Measurements from ENCODE around the gene POFUT2.

The POFUT2 gene, protein sequence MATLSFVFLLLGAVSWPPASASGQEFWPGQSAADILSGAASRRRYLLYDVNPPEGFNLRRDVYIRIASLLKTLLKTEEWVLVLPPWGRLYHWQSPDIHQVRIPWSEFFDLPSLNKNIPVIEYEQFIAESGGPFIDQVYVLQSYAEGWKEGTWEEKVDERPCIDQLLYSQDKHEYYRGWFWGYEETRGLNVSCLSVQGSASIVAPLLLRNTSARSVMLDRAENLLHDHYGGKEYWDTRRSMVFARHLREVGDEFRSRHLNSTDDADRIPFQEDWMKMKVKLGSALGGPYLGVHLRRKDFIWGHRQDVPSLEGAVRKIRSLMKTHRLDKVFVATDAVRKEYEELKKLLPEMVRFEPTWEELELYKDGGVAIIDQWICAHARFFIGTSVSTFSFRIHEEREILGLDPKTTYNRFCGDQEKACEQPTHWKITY

DNA sequence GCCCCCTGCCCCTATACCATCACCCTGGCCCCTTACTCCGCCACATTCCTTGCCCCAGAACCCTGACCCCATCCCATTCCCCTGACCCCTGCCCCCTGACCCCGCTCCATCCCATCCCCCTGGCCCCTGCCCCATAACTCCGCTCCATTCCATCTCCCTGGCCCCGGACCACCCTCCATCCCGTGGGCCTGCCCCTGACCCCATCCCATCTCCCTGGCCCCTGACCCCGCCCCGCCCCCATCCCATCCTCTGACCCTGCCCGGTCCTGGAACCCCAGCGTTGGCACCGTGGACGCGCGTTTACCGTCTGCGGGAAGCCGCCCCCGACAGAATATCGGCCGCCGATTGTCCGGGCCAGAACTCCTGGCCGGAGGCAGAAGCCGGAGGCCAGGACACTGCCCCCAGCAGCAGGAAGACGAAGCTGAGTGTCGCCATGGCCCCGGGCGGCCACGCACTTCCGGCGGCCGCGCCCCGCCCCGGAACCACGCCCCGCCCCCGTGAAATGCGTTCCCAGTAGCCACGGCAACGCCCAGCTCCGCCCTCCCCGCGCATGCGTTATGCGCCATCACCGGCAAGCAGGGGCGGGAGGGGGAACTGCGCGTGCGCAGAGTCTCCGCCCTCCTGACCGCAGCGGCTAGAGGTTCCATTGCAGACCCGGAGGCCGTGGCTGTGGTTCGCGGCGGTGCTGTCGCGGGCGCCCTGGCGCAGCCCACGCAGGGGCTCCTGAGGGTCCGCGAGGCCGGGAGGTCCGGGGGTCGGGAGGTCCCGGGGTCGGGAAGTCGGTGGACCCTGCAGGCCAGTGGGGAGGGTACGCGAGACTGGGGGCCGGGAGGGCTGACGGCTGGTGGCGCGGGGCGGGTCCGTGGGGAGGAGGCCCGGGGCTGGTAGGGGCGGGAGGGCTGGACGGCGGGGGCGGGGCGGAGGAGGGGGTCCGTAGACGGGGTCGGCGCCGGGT lies at the start of gene POFUT2:
POFUT2 (minus strand) TSS at position 458 of the 954 bp plus-strand sequence; CDS start at position 434, 24 bp downstream.
- peak; percentile 95 for DNase-seq (ENCODE audit: low spot score)

DNA sequence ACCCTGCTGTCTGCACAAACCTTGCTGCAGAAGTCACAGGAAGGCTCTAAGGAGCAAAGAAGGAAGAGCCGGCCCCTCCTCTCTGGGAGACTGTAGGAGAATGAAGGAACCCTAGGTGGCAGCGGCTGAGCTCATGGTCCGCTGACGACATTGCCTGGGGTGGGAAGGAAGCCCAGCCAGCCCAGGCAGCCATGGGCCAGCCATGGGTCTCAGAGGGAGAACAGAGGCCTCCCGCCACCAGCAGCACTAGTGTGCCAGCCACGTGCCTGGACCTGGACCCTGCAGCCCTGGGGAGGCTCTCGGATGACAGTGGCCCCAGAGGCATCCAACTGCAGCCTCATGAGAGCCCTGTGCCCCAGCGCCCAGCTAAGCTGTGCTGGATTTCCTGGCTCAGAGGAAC lies 49.2 kb upstream of the POFUT2 start:
- DNase-seq (ENCODE audit: low spot score): peak; percentile 54

DNA sequence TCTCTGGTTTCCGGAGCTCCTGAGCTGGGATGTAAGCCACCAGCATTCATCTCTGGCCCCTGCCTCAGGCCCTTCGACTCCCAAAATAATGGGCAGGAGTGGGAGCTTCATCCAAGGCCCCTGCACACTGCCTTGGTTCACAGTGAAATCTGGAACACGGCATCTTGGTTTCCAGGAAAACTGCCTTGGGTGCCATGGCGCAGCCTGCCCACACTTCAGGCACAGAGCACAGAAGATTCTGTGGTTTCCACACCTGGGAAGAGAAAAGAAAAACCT lies 48.8 kb upstream of the POFUT2 start:
- no peak for DNase-seq (ENCODE audit: low spot score)

DNA sequence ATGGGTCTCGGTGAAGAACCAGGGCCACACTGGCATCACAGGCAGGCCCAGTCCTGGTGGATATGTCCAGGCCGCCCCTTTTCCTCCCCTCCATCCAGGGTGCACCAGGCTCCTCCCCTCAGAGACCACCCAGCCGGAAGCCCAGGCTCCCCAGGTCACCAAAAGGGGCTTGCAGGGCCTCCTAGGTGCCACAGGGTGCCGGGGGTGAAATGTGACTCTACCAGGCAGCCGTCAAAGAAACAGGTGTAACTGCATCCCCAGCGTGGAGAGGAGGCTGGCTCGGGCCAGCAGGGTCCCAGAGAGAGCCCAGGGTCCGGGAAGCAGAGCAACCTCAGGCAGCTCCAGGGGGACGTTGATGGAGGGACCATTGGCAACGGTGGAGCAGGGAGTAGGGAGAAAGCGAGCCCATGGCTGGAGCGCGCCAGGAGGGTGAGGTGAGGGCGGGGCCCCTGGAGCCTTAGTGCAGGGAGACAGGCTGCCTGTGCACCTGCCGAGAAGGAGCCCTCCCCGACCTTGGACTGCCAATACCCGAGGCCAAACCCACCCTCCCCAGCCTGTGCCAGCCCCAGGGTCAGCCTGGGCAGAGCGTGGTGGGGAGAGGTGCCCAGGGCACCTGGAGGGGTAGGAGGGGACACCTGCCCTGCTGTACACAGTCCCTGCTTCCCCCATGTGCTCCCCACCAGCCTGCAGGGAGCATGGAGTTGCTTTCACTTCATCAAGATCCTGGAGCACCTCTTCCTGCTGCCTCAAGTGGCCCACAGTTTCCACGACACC lies 48.3 kb upstream of the POFUT2 start:
- DNase-seq (ENCODE audit: low spot score): no peak

DNA sequence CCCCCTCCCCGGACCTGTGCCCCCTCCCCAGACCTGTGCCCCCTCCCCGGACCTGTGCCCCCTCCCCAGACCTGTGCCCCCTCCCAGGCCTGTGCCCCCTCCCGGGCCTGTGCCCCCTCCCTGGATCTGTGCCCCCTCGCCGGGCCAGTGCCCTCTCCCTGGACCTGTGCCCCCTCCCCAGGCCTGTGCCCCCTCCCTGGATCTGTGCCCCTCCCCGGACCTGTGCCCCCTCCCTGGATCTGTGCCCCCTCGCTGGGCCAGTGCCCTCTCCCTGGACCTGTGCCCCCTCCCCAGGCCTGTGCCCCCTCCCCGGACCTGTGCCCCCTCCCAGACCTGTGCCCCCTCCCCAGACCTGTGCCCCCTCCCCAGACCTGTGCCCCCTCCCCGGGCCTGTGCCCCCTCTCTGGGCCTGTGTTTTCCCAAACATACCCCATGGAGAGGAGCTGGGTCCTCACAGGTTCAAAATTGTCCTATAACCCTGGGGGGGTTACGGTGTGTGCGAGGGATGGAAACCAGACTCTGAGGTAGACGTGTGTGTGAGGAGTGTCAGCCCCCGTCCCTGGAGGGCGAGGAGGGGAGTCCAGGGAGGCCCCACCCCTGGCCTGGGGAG lies 47.6 kb upstream of the POFUT2 start:
- no peak for DNase-seq (ENCODE audit: low spot score)

DNA sequence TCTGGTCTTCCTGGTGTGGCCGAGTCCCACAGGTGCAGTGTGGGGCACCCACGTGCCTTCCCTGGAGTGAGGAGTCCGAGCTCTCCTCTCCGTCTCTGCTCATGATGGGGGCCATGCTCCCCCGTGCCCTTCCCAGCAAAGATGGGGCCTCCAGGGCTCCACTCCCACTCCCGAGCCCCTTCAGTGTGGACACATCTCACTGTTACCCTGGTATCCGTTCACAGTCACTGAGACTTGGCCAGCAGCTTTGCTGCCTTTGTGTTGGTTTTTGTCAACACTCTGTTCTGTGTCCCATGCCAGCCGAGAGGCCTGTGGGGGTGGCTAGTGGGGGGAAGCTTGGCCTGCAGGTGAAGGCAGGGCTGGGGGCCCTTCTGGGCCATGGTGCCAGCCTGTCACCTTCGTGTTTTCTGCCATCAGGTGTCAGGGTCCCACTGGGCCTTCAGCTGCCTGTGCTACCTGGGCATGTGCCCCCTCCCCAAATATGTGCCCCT lies 46.9 kb upstream of the POFUT2 start:
- no peak for DNase-seq (ENCODE audit: low spot score)

DNA sequence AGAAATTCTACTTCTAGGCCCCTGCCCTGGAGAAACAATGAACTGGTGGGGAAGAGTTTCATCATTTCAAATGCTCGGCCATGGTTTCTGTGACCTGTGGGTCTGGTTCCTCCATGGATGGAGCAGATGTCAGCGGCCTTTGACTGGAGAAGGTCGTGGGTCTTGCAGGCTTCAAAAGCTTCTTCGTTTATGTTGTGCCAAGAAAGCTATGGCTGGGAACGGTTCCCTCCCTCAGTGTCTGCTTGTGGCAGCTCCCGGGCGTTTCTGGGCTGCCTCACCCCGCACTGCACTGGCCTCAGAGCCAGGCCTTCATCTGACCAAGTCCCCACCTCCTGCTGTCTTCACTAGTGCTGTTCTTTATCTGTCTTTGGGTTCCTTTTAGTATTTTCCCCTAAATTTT lies 46.4 kb upstream of the POFUT2 start:
- DNase-seq (ENCODE audit: low spot score): no peak

DNA sequence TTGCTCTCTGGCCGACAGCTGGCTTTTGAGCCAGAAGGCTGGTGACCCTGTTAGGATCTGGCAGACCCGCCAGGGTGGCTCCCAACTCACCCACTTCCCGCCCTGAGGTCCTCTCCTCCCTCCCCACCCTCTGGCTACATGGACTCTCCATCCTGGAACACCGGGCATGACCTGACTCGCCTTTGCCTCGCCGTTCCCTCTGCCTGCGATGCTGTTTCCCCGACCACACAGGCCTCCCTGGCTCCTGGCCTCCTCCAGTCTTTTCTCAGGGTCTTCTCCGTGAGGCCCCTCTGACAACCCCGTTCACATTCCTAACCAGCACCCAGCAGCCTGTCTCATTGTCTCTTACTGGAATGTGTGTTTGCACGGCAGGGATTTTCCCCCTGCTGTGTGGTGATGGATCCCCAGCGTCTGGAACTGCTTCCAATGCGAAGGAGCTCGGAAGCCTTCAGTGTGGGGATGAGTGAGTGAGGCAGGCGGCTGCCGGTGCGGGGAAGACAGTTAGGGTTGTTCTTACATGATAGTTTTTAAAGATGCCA lies 46.0 kb upstream of the POFUT2 start:
- peak; percentile 44 for DNase-seq (ENCODE audit: low spot score)

DNA sequence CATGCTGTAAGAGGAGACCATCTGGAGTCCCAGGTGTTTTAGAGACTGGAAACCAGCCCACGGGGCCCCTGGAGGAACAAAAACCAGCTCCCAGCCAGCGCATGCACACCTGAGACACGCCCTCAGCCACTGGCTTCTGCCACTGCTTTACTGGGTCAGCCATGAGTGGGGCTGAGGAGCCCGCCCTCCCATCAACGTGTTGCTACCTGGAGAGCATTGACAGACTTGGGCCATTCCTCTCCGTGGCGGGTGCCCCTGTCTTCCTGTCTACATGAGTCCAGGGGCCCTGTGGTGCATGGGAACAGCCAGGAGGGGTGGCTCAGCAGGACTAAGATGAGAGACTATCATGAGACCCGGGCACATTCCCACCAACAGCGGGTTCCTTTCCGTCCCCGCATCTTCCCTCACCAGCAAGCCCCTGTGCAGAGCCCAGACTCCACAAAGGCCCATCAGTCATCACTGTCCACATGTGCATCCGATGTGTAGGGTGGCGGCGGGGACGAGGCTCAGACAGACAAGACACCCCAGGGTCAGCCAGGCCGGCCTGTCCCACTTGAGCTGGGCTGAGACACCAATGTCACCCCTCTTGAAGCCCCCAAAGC lies 45.4 kb upstream of the POFUT2 start:
- DNase-seq (ENCODE audit: low spot score): no peak

DNA sequence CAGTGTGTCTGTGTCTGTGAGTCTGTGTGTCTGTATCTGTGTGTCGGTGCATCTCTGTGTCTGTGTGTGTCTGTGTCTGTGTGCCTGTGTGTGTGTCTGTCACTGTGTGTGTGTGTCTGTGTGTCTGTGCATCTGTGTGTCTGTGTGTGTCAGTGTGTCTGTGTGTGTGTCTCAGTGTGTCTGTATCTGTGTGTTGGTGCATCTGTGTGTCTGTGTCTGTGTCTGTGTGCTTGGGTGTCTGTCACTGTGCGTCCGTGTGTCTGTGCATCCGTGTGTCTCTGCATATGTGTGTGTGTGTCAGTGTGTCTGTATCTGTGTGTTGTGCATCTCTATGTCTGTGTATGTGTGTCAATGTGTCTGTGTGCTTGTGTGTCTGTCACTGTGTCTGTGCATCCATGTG lies 44.7 kb upstream of the POFUT2 start:
- DNase-seq (ENCODE audit: low spot score): no peak

DNA sequence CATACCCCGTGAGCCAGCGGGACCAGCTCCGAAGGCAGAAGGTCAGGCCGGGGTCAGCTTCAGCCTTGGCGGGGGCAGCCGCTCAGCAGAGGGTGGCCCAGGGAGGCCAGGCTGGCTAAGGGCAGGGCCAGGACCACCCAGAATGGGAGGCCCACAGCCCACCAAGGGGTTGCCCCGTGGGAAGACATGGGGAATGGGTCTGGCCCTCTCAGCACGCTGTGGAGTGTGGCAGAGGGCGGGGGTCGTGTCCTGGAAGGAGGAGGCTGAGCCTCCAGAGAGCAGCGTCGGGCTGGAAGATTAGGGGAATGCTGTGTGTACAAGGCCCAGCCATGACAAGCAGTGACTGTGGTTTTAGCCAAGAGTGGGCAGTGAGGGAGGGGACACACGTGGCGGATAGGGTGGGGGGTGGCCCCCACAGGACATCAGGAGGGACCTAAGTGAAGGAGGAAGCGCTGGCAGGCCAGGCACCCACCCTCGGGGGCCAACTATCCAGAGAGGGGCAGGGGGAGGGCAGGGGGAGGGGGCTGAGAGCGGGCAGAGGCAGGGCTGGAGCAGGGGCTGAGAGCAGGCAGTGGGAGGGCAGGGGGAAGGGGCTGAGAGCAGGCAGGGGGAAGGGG lies 43.9 kb upstream of the POFUT2 start:
- no peak for DNase-seq (ENCODE audit: low spot score)

DNA sequence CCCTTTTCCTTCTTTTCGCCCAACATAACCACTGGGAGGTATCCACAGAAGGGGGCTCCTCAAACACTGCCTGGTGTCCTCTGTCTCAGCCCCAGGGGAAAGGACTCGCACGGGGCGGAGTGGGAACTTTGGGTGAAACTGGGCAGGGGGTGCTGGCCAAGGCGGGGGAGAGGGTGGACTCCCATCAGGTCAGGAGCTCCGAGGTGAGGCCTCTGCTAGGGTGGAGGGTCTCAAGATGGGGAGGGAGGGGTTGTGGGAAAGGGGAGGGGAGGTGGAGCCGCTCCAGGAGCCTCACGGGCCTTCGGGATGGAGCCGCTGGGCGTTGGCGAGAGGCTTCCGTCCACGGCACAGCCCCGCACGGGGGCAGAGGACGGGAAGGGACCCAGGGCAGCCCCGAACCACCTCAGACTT lies 43.2 kb upstream of the POFUT2 start:
- DNase-seq (ENCODE audit: low spot score): no peak

DNA sequence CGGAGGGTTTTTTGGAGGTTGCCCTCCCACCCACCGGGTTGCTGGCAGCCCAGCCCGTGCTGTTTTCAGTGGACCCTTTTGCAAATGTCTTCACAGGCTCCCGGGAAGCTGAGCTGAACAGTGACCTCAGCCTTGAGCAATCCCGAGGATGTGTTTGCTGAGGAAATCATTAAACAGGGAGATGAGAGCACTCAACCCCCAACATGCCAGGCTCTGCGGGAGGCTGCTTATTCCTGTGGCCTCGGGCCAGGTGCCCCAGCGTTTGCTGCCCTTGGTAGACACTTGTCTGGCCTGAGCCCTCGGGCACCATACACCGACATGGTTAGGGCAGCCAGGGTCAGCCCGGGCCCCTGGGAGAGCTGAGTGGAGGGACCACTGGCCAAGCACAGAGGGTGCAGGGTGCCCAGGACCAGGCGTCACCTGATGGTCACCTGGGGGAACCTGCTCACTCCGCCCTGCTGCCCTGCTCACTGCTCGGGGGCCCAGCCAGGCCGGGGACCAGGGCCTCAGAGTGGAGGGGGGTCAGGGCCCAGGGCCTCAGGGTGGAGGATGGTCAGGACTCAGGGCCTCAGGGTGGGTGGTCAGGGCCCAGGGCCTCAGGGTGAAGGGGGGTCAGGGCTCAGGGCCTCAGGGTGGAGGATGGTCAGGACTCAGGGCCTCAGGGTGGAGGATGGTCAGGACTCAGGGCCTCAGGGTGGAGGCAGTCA lies 42.5 kb upstream of the POFUT2 start:
- DNase-seq (ENCODE audit: low spot score): peak; percentile 99

DNA sequence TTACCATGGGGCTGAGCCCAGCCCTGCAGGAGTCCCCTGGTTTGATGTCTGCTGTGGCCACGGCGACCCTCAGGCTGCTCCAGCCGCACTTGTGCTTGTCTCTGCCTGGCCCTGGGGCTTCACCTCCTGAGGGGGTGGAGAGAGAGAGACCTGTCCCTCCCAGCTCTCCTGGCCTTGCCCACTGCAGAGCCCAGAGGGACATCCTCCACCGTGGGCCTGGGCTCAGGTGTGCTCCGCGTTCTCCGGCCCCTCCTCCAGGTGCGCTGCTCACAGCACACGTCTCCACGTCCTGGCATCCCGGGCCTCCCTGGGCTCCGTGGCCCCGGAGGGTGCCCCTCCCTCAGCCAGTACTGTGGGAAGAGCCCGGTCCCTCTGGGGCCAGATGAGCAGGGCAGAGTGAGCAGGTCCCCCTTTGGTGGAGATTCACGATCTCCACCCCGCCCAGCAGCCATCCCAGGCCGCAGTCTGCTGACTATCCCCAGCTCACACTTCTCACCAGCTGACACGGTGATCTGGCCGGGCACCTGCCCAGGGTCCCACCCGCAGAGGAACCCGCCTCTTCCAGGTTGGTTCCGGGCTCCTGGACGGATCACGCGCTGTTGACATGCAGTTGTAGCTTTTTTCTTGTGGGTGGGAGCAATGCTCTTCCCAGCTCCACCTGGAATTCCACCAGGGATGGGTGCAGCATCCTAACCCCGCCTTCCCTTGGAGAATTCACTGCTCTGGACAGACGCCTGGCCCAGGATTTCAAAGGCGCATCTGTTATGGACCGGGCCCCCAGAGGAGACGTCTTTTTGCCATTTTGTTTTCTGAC lies 41.8 kb upstream of the POFUT2 start:
- DNase-seq (ENCODE audit: low spot score): peak; percentile 96

DNA sequence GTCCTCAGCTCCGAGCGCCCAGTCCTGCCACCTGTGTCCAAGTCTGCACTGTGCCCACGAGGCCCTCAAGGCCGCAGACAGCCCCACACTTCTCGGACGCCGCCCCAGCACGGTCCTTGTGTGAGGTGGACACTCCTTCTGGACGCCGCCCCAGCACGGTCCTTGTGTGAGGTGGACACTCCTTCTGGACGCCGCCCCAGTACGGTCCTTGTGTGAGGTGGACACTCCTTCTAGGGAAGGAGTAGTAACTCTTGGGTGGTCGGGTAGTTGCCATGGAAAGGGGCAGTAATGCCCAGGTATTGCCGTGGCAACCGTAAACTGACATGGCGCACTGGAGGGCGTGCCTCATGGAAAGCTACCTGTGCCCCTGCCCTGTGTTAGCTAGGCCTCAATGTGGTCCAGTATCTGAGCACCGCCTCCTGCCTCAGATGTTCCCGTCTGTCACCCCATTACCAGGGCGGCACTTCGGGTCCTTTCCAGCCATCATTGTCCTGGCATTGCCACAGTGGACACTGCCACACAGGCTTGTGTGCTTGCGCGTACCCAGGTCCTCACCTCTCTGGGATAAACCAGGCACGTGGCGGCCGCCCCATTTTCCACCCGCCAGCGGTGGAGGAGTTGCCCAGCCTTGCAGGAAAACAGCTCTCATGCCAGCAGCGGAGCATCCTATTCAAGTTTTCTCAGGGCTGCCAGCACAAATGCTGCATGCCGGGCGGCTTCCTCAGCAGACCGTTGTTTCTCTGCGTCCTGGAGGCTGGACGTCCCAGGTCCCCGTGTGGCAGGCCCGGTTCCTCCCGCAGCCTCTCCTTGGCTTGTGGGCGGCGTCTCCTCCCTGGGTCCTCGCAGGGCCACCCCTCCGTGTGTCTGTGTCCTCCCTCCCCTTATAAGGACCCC lies 40.8 kb upstream of the POFUT2 start:
- DNase-seq (ENCODE audit: low spot score): no peak

DNA sequence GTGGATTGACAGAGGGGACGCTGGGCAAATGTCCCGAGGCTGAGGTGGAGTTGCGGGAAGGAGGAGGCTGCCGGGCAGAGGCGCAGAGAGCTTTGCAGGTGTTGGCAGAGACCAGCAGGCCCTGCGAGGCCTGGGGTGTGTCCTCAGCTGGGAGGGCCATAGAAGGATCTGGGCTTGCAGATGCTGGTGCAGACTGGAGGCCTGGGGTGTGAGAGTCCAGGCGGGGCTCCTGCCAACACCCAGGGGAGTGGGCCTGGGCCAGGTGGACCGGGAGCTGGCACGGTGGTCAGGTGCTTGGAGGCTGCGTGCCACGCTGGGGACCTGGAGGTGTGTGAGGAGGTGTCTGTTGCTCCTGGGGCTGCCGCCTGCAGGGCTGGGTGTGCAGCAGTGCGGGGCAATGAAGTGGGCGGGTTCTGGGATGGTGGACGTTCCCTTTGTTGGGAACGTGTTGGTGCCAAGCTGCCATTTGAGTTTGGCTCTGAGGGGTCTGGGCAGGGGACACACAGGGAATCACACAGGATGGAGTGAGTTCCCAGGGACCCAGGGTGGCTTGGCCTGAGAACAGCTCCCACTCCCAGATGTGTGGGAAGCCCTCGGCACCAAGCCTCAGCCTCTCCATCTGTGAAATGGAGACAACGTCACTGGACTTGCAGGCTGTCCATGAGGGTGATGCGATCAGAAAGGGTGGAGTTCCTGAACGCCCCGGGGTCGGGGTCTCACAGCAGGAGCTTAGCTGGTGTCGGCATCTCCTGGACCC lies 39.9 kb upstream of the POFUT2 start:
- DNase-seq (ENCODE audit: low spot score): no peak

DNA sequence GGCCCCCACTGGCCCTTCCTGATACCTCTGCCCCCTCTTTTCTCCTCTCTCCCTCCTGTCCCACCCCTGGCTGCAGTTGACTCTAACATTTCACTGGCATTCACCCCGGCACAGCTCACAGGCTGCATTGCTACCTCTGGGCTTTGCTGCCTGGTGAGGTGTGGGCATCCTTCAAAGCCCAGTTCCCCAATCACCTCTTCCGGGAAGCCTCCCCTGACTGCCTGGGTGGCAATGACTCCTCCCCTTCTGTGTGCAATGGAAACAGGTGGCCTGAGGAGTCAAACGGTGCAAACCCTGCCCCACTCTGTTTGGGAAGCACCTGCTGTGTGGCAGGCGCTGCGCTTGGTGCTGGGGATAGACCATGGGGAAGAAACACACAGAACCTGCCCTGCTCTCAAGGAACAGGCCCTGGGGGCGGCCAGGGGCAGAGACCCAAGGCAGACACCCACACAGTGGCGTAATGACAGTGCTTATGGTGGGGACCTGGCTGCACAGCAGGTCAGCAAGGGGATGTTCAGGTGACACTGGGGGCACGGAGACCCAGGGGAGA lies 39.3 kb upstream of the POFUT2 start:
- DNase-seq (ENCODE audit: low spot score): no peak

Measured in kidney tubule cell (primary cell).